Activated CD4-positive, alpha-beta T cell treated with anti-CD3 and anti-CD28 coated beads for 36 hours (primary cell): Measurements from ENCODE around the gene LMBRD2. TPM values are rescaled to one million over a fixed set of nuclear protein-coding genes. Genes with fewer than 3 reads are reported as not detected.

ENCODE experiments used
- ATAC-seq: fragments of 200-7000 bp; cut with Tn5 transposase; one replicate; pipeline ENCODE4 v1.10.0; 2021; ENCODE audit warnings: mild to moderate bottlenecking, moderate library complexity
- CTCF ChIA-PET: fragments of 350-600 bp; sonication (Branson Sonifier 250); formaldehyde crosslinking; loops from one replicate; lab custom pipeline; 2021; ENCODE audit warnings: antibody characterized with exemption; lab: Charles Lee
- POLR2A ChIA-PET: fragments of 350-600 bp; sonication (Branson Sonifier 250); formaldehyde crosslinking; loops from one replicate; lab custom pipeline; 2021; ENCODE audit warnings: antibody characterized with exemption, inconsistent platforms; lab: Charles Lee
- DNase-seq: peaks from one replicate; pipeline ENCODE4 v3.0.0-alpha.2; 2020
- H3K27ac Mint-ChIP-seq: one replicate; pipeline ENCODE4 v1.8.0; 2021; ENCODE audit warnings: mixed read lengths
- H3K27me3 Mint-ChIP-seq: one replicate; pipeline ENCODE4 v1.8.0; 2021; ENCODE audit warnings: mixed read lengths
- H3K36me3 Mint-ChIP-seq: one replicate; pipeline ENCODE4 v1.8.0; 2021; ENCODE audit warnings: low read depth, mixed read lengths
- H3K4me1 Mint-ChIP-seq: one replicate; pipeline ENCODE4 v1.8.0; 2021; ENCODE audit warnings: mixed read lengths
- H3K4me3 Mint-ChIP-seq: one replicate; pipeline ENCODE4 v1.8.0; 2021; ENCODE audit warnings: mild to moderate bottlenecking, moderate library complexity, mixed read lengths
- H3K9me3 Mint-ChIP-seq: one replicate; pipeline ENCODE4 v1.8.0; 2021; ENCODE audit warnings: low read depth, mixed read lengths
- intact Hi-C, 2 experiments: fragments of 100-400 bp; cut with DNase I in 1 of 2; cut with micrococcal nuclease in 1 of 2; formaldehyde crosslinking; loops; one replicate each; pipeline versions ENCODE4 v1.14.2 to v1.15.1; 2022 to 2024; cut with DNase I, micrococcal nuclease
- total RNA-seq, 2 experiments: library from RNA; stranded (reverse); gene quantifications; one replicate each; pipeline ENCODE4 v1.2.3, GENCODE V29; 2021

LMBRD2 gene
- total RNA-seq, 2 experiments from 2014 or later, result 9.3 to 10.2 TPM

DNA sequence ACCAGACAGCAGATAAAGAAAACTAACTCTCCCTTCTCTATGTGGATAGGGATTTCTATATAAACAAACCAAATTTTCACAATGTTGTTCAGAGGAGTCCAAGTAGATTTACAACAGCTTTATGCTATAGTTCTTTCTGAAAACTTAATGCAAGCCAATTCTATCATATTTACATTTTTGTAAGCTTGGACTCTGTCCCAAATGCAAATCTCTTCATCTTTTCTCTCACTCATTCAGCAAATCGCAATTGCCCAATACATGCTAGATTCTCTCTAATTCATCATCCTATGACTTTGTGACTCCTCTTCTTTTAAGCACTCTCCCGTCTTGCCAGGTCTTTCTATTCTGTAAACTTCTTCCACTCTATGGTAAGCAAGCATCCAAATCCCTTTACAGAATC, 45.9 kb downstream of the LMBRD2 start:
- ATAC-seq, result no peak
- ChIA-PET CTCF (interaction anchor here (0.7 to 1.9 kb wide), 2 partner anchors 26 to 68 kb away, joined by 4 to 9 read pairs; no protein-coding TSS in a partner anchor), POLR2A (no interaction called here)
- DNase-seq, result no peak
- no peak overlapping the region for H3K27ac Mint-ChIP-seq
- no peaks in the 10 kb centered on the region for H3K4me1 Mint-ChIP-seq
- H3K36me3 Mint-ChIP-seq, result peaks cover 23% of the 10 kb centered on the region
- no peak overlapping the region for H3K4me3 Mint-ChIP-seq
- H3K9me3 Mint-ChIP-seq, result no peaks in the 10 kb centered on the region
- no peaks in the 10 kb centered on the region for H3K27me3 Mint-ChIP-seq
- intact Hi-C loops, result no loop called here

GRCh38 chr5:36099748-36100147, 51.9 kb downstream of the LMBRD2 start:
- ChIA-PET POLR2A (no interaction called here), CTCF (interaction anchor here (1.0 kb wide), 1 partner anchor 21 kb away, joined by 3 read pairs; no protein-coding TSS in a partner anchor)
- ATAC-seq (no peak), DNase-seq (no peak)
- H3K27me3 Mint-ChIP-seq, result no peaks in the 10 kb centered on the region
- intact Hi-C loops, result no loop called here
- no peak overlapping the region for H3K27ac Mint-ChIP-seq
- no peaks in the 10 kb centered on the region for H3K4me1 Mint-ChIP-seq
- H3K4me3 Mint-ChIP-seq, result no peak overlapping the region
- no peaks in the 10 kb centered on the region for H3K9me3 Mint-ChIP-seq
- peaks cover 3% of the 10 kb centered on the region for H3K36me3 Mint-ChIP-seq

- CTCF ChIA-PET, result interaction anchor here (1.4 to 1.5 kb wide), 2 partner anchors 14 to 17 kb away, joined by 3 to 5 read pairs; no protein-coding TSS in a partner anchor
- no peak overlapping the region for H3K4me3 Mint-ChIP-seq
Observed at GRCh38 chr5:36096486-36096885, 55.2 kb downstream of the LMBRD2 start.

DNA sequence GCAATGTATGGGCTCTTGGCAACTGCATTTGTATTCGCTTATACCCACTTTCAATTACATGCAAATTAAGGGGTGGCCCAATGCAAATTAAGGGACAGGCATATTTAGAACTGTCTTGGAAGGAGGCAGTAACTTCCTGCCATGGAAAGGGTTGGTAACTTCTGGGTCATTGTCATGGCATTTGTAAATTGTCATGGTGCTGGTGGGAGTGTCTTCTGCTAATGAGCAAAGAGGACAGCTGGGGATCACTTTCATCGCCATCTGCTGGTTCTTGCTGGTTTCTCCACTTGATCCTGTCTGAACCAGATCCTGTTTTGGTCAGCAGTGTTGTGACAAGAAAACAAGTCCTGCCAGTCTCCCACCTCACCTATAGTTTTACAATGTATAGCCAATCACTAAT, 61.7 kb downstream of the LMBRD2 start:
- H3K4me3 Mint-ChIP-seq, result no peak overlapping the region
- H3K36me3 Mint-ChIP-seq, result no peaks in the 10 kb centered on the region
- ATAC-seq (peak; percentile 75), DNase-seq (peak; percentile 44)
- H3K9me3 Mint-ChIP-seq, result peaks cover 6% of the 10 kb centered on the region
- CTCF ChIA-PET, result interaction anchor here (0.7 to 6.2 kb wide), 8 partner anchors 11 to 438 kb away, joined by 3 to 45 read pairs (median 4); no protein-coding TSS in a partner anchor
- peaks cover 2% of the 10 kb centered on the region for H3K27me3 Mint-ChIP-seq
- intact Hi-C loops, result no loop called here
- no peaks in the 10 kb centered on the region for H3K4me1 Mint-ChIP-seq
- POLR2A ChIA-PET, result no interaction called here
- no peak overlapping the region for H3K27ac Mint-ChIP-seq

More at GRCh38 chr5:36096486-36096885, 55.2 kb downstream of the LMBRD2 start:
- no peak for ATAC-seq
- Mint-ChIP-seq H3K9me3 (peaks cover 4% of the 10 kb centered on the region), H3K36me3 (peaks cover 1% of the 10 kb centered on the region), H3K27me3 (no peaks in the 10 kb centered on the region), H3K27ac (no peak overlapping the region), H3K4me1 (no peaks in the 10 kb centered on the region)
- POLR2A ChIA-PET, result no interaction called here
- intact Hi-C loops, result no loop called here
- no peak for DNase-seq

- no peaks in the 10 kb centered on the region for H3K4me1 Mint-ChIP-seq
- peak; percentile 42 for DNase-seq
- H3K27ac Mint-ChIP-seq, result no peak overlapping the region
- CTCF ChIA-PET, result interaction anchor here (0.5 to 3.6 kb wide), 42 partner anchors 8 to 701 kb away, joined by 3 to 45 read pairs (median 4); partner anchors contain the start of genes LMBRD2, SKP2 and UGT3A2
- no peaks in the 10 kb centered on the region for H3K36me3 Mint-ChIP-seq
- no peaks in the 10 kb centered on the region for H3K9me3 Mint-ChIP-seq
- POLR2A ChIA-PET, result interaction anchor here (0.6 kb wide), 1 partner anchor 765 kb away, joined by 4 read pairs; no protein-coding TSS in a partner anchor
- peak; percentile 90 for ATAC-seq
- H3K27me3 Mint-ChIP-seq, result peaks cover 9% of the 10 kb centered on the region
- intact Hi-C loops, result loop anchor here (1.0 to 5.0 kb wide), 5 partner anchors 112 to 614 kb away; no protein-coding TSS in a partner anchor
- H3K4me3 Mint-ChIP-seq, result no peak overlapping the region
Observed at GRCh38 chr5:36079200-36079781, 72.4 kb downstream of the LMBRD2 start.

DNA sequence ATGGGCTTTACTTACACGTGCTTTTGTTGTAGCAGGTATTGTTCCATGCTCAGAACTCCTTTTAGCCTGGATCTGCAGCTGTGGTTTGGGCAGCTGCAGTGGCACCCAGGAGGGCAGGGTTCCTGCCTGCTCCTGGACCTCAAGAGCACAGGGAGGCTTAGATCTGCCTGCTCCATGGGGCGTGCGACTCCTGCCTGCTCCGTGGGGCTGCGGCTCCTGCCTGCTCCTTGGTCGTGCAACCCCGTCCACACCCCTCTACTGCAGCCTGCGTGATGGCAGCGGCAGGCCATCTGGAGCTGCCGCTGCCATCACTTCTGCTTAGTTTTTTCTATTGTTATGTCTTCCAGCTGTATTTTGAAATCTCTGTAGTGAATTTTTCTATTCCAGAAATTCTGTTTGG, 73.3 kb downstream of the LMBRD2 start:
- no peaks in the 10 kb centered on the region for H3K36me3 Mint-ChIP-seq
- no peak overlapping the region for H3K4me3 Mint-ChIP-seq
- no peak overlapping the region for H3K27ac Mint-ChIP-seq
- H3K4me1 Mint-ChIP-seq, result no peaks in the 10 kb centered on the region
- DNase-seq, result no peak
- no peaks in the 10 kb centered on the region for H3K9me3 Mint-ChIP-seq
- POLR2A ChIA-PET, result no interaction called here
- CTCF ChIA-PET, result interaction anchor here (0.5 to 3.6 kb wide), 31 partner anchors 8 to 1121 kb away, joined by 3 to 45 read pairs (median 4); partner anchors contain the start of genes LMBRD2, SKP2 and UGT3A2
- intact Hi-C loops, result loop anchor here (2.0 to 5.0 kb wide), 4 partner anchors 111 to 614 kb away; no protein-coding TSS in a partner anchor
- ATAC-seq, result no peak
- H3K27me3 Mint-ChIP-seq, result peaks cover 9% of the 10 kb centered on the region

DNA sequence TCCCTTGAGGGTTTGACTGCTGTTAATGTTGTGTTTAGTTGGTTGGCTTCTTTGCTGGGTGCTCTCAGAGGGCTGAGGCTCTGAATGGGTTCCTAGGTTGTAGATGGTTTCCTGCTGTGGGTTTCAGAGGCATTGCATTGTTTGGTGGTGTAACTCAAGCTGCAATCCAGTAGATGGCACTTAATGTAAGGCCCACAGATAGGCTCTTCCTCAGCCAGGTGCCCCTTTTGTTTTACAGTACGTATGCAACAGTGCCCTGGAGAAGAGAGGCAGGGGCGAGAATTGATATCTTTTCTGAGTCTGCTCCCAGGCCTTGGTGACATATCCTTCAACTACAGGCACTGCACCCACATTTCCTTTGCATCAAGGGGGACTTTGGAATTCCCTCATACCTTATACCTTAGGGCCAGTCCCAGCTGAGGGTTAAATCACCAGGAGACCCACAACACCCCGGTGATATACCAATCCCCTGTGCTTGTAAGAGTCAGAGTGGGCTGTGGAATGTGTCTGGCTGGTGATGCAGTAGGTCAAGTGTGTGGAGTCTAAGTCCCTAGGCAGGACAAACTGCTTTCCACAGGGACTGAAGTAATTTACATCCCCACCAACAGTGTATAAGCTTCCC, 78.0 kb downstream of the LMBRD2 start:
- H3K4me3 Mint-ChIP-seq, result no peak overlapping the region
- peaks cover 4% of the 10 kb centered on the region for H3K27me3 Mint-ChIP-seq
- no peaks in the 10 kb centered on the region for H3K9me3 Mint-ChIP-seq
- no peaks in the 10 kb centered on the region for H3K36me3 Mint-ChIP-seq
- DNase-seq (no peak), ATAC-seq (peak; percentile 74)
- ChIA-PET CTCF (no interaction called here), POLR2A (no interaction called here)
- intact Hi-C loops, result no loop called here
- H3K4me1 Mint-ChIP-seq, result no peaks in the 10 kb centered on the region
- H3K27ac Mint-ChIP-seq, result no peak overlapping the region

DNA sequence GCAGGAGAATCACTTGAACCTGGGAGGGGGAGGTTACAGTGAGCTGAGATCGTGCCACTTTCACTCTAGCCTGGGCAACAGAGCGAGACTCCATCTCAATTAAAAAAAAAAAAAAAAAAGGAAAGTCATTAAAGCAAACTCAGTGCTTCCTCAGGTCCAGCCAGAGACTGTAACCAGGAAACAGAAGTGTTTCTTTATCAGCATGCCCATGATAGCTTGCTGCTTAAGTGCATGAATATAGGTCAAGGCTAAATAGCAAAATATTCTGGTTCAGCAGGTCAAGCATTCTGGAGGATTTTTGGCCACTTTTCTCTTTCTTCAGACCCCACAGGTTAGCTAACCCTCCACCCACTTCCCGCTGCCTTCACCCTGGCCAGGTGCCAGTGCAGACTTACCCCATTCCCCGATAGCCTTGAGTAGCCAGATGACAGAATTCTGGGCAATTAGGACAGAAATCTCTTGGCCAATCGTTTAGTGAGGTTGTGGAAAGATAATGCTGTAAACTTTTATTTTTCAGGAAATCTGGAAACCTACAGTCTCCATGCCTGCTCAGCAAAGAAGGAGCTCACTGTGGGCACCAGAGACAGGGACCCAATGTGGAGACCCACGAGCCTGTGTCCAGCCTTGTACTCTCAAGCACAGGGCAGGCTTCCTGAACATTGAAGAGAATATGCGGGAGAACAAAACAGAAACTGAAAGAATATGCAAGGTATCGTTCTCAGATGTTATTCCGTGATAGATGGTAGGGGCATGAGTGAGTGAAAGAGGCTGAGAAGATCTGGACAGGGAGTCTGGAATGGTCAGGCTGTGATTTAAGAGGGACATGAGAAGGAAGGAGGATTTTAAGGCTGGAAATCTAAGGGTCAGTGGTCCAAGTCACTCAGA, 80.8 kb downstream of the LMBRD2 start:
- H3K9me3 Mint-ChIP-seq, result no peaks in the 10 kb centered on the region
- no peak overlapping the region for H3K27ac Mint-ChIP-seq
- no peak overlapping the region for H3K4me3 Mint-ChIP-seq
- ChIA-PET POLR2A (no interaction called here), CTCF (interaction anchor here (3.9 kb wide), 1 partner anchor 8 kb away, joined by 12 read pairs; no protein-coding TSS in a partner anchor)
- ATAC-seq, result no peak
- peaks cover 5% of the 10 kb centered on the region for H3K4me1 Mint-ChIP-seq
- DNase-seq, result no peak
- H3K27me3 Mint-ChIP-seq, result peaks cover 12% of the 10 kb centered on the region
- intact Hi-C loops, result no loop called here
- no peaks in the 10 kb centered on the region for H3K36me3 Mint-ChIP-seq

- Mint-ChIP-seq H3K36me3 (no peaks in the 10 kb centered on the region), H3K27ac (no peak overlapping the region), H3K9me3 (no peaks in the 10 kb centered on the region), H3K4me3 (no peak overlapping the region), H3K27me3 (peaks cover 22% of the 10 kb centered on the region), H3K4me1 (peaks cover 5% of the 10 kb centered on the region)
- ATAC-seq (no peak), DNase-seq (no peak)
- ChIA-PET CTCF (interaction anchor here (0.6 to 3.9 kb wide), 4 partner anchors 9 to 837 kb away, joined by 3 to 12 read pairs (median 3); no protein-coding TSS in a partner anchor), POLR2A (no interaction called here)
- intact Hi-C loops, result no loop called here
Observed at GRCh38 chr5:36068751-36069281, 82.9 kb downstream of the LMBRD2 start.

DNA sequence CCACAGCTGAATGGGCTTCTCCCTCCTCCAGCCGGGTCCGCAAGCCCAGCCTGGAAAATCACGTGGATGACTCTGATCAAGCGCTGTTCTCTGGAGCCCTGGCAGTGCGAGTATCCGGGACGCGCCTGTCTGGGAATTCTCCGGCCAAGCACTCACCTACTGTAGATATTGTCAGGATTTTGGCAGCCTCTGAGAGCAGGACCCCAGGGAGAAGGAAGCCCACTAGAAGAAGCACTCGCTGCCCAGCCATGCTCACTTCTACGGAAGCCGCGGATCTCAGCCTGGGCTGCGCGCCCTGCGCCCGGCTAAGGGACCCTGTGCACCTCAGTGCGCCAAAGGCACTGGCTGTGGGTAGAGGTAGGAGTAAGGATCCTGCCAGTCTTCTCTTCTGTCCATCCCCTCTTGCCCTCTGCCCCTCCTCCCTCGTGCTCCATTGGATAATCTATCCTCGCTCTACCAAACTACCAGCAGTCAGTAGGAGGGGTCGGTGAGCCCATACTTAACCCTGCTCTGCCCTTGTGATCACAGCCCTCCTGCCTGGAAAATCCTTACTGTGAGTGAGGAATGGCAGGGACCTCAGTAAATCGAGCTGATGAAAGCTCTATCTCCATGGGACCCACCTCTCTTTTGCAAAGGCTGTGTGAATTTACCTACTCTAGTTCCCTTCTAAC, 85.0 kb downstream of the LMBRD2 start, which contains the start of gene UGT3A2:
TSS of gene UGT3A2 (minus strand) at position 343 of the 671 bp plus-strand sequence. CDS start at position 250, 93 bp downstream.
- DNase-seq (no peak), ATAC-seq (no peak)
- CTCF ChIA-PET, result interaction anchor here (0.7 to 4.0 kb wide), 2 partner anchors 12 to 20 kb away, joined by 3 to 19 read pairs; no protein-coding TSS in a partner anchor

More for the DNA sequence above, 85.0 kb downstream of the LMBRD2 start, which contains the start of gene UGT3A2:
- POLR2A ChIA-PET, result interaction anchor here (0.7 kb wide), 1 partner anchor 43 kb away, joined by 3 read pairs; no protein-coding TSS in a partner anchor
- intact Hi-C loops, result no loop called here
- Mint-ChIP-seq H3K27ac (no peak within 1 kb of the TSS), H3K27me3 (peaks cover 22% of the 10 kb centered on the region), H3K9me3 (no peaks in the 10 kb centered on the region), H3K4me1 (peaks cover 5% of the 10 kb centered on the region), H3K36me3 (no peaks in the 10 kb centered on the region), H3K4me3 (no peak within 1 kb of the TSS)
